HTERT RPE-1 (cell line): ENCODE measurements around the gene NTRK2.

Experiments
- in situ Hi-C: fragments of 300-500 bp; cut with MboI; formaldehyde crosslinking; loops from 4 replicates; pipeline ENCODE4 v1.14.3; 2020; ENCODE audit warnings: low sequenced_read_pairs

The NTRK2 gene

GRCh38 chr9:84731696-84732095 is 62.2 kb downstream of the NTRK2 start:
- in situ Hi-C loops: no loop called here

DNA sequence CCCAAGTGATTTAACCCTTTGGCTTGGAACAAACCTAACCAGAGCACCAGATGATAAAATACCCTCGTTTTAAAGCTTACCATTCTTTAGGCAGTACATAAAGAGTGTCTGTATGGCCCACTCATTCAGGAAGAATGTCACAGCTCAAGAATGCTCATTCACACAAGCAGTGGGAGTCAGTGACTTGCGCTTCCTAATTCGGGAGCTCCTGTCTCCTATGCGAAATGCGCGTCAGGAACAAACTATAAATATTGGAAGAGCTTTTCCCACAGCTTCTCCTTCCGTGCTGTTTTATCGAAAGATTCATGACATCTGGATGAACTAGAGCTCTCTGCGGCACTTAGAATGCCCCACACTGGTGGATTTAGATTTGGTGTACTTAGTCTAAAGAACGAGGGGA is 66.6 kb downstream of the NTRK2 start:
- in situ Hi-C loops: no loop called here

GRCh38 chr9:84736536-84736935 is 67.0 kb downstream of the NTRK2 start:
- in situ Hi-C loops: no loop called here

- in situ Hi-C loops: no loop called here
These were observed 68.8 kb downstream of the NTRK2 start for GRCh38 chr9:84738353-84738752.

DNA sequence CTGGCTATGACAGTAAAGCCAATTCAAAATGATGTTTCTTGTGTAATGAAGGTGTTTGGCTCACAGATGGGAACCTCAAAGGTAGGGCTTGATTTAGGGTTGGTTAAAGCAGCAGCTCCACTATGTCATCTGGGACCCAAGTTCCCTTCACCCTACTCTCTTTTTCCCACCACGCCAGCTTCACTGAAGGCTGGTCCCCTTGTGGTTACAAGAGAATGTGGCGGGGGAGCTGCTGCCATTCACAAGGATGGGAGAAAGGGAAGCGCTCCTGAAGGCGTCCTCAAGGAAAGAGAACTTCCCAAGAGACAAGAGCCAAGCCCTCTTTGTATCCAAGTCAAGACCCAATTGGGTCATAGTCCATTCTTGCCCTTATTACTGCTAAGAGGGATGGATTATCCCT is 72.7 kb downstream of the NTRK2 start:
- in situ Hi-C loops: no loop called here

GRCh38 chr9:84744195-84744594 is 74.7 kb downstream of the NTRK2 start:
- in situ Hi-C loops: no loop called here

GRCh38 chr9:84744726-84745125 is 75.2 kb downstream of the NTRK2 start:
- in situ Hi-C loops: no loop called here

- in situ Hi-C loops: no loop called here
These were observed 78.6 kb downstream of the NTRK2 start for GRCh38 chr9:84748112-84748511.

DNA sequence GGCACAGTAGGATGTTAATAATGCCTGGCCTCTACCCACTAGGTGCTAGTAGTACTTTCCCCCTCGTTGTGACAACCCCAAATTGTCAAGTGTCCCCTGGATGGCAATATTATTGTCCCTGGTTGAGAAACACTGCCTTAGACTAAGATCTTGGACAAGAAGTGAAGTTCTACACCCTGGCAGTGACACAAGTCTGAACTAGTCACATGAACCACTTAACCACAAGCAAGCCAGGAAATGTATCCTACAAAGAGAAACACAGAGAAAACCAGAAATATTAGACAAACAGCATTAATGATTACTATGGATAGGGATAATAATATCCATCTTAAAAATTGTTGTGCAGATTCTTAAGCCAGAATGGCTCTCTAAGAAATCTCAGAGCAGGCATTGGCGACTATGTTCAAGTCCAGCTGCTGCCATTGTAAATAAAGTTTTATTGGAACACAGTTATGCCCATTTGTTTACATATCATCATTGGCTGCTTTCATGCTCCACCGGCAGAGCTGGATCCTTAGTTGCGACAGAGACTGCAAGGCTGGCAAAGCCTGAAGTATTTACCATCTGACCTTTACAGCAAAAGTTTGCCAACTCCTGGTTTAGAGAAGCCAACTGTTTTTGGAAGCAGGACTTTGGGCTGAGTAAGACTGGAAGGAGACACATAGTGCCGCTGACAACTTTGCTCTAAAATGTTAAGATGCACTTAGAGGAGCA is 80.8 kb downstream of the NTRK2 start:
- in situ Hi-C loops: no loop called here

DNA sequence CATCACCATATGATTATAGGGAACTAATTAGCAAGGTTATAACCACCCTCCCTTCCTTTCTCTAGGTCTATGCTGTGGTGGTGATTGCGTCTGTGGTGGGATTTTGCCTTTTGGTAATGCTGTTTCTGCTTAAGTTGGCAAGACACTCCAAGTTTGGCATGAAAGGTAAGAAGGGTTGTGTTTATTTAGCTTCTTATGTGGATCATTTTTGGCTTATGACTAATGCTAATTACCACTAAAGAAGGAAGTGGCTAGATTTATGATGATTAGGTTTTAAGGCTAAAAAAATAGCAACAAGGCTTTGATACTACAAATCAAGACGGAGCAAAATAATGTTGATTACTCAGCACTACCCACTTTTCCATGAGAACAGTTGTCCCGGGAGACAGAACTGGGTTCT is 82.4 kb downstream of the NTRK2 start:
- in situ Hi-C loops: no loop called here

- in situ Hi-C loops: no loop called here
These were observed 84.9 kb downstream of the NTRK2 start for GRCh38 chr9:84754461-84754860.

GRCh38 chr9:84754881-84755280 is 85.4 kb downstream of the NTRK2 start:
- in situ Hi-C loops: no loop called here

GRCh38 chr9:84755380-84755779 is 85.9 kb downstream of the NTRK2 start:
- in situ Hi-C loops: no loop called here

- in situ Hi-C loops: no loop called here
These were observed 86.6 kb downstream of the NTRK2 start for GRCh38 chr9:84756171-84756570.

GRCh38 chr9:84756731-84757130 is 87.2 kb downstream of the NTRK2 start:
- in situ Hi-C loops: no loop called here

DNA sequence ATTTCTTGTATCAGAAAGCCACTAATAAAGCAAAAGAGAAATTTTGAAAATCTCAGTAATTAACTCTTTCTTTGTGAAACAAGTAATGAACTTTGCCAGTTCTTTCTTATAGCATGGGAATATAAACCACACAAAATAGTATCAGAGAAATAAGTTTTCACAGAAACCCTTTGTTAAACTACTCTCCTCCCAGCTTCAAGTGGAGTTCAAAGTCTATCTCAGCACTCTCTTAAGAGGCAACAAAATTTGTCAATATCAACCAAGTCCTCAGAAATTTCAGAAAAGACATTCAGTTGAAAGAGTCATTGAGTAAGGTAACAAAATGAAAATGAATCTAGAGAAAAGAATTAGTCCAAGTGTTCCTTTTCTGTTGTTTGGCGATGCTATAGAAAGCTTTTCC is 89.3 kb downstream of the NTRK2 start:
- in situ Hi-C loops: no loop called here

GRCh38 chr9:84759300-84759750 is 89.8 kb downstream of the NTRK2 start:
- in situ Hi-C loops: no loop called here

- in situ Hi-C loops: no loop called here
These were observed 90.3 kb downstream of the NTRK2 start for GRCh38 chr9:84759804-84760203.

DNA sequence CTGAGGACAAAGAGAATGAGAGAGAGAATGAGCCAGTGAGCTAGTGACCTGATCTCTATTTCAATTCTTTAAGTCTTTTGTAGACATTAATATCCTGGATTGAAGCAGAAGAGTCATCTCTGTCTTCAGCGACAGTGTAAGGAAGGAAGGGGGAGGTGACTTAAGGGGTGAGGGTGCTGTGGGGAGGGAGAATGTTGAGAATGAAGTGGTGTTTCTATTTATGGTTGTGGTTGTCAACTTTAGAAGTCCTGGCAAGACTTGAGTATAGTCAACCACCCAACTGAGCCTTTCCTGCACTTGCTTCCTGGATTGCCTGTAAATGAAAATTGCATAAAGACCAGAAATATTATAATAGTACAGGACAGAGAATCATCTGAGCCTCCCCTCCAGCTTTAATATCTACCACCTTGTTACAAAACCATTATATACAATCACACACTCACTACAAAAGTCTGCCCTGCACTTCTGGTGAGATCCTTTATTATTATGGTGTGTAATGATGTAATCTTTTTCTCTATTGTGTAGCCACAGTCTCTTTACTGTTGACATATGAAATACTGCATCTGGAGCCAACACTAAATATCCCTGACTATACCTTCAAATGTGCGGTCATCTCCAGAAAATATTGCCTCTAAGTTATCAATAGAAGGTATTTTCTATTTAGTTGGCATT is 91.7 kb downstream of the NTRK2 start:
- in situ Hi-C loops: no loop called here

DNA sequence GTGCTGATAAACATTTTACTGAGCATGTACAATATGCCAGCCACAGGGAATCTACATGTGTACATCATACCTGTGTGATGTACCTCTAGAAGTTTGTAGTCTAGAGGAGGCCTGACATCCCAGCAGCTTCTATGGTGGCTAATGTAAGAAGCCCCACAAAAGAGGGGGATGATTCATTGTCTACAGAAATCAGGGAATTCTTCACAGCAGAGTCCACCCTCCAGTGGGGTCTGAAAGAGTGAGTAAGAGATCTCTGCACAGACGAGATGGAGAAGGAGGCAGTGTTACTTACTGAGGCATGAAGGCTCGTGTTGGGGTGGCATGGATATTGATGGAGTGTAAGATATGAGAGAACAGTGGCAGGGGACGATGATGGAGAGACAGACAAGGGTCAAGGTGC is 103.0 kb downstream of the NTRK2 start:
- in situ Hi-C loops: no loop called here

DNA sequence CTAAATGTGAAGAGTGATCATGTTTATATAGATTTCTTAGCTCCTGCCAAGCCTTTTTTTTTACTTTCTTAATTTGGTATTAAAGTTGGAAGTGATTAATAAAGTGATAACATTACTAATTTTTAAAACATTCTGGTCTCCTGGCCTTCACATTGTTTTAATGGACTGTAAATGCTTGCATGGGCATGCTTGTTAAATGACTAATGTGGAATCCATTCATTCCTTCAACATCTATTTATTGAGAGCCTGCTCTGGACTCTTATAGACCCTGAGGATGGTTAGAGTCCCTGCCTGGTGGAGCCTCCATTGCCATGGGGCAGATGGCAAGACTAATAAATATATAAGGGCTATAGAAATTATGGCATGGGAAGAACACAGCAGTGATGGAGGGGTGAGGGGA is 103.5 kb downstream of the NTRK2 start:
- in situ Hi-C loops: no loop called here

GRCh38 chr9:84775056-84775643 is 105.6 kb downstream of the NTRK2 start:
- in situ Hi-C loops: no loop called here
